ENCODE measurements around the gene WDR70.
"Not testable (repeated sequence)": the region's sequence is repeated elsewhere in the genome, so short reads cannot be mapped to it uniquely, and the experiment has no call there.

- not testable (repeated sequence) for TF ChIP-seq ZNF274 (IDR thresholded peaks at IDR 0.05; ENCODE audit: borderline replicate concordance, extremely low read depth, low read length); EZH2 (IDR thresholded peaks at IDR 0.05; ENCODE audit: low read depth, low read length, severe bottlenecking); RAD21 (IDR thresholded peaks at IDR 0.05 in 1 of 2, conservative IDR thresholded peaks at IDR 0.05 in 1 of 2; ENCODE audit: low read depth in 2 of 2, low read length in 2 of 2); EP300 (IDR thresholded peaks at IDR 0.05; ENCODE audit: borderline replicate concordance in 1 of 2, low read depth in 2 of 2, low read length in 2 of 2); POLR2A (IDR thresholded peaks at IDR 0.05; ENCODE audit: control extremely low read depth in 1 of 2, low read depth in 2 of 2, low read length in 2 of 2); EGR1 (IDR thresholded peaks at IDR 0.05; ENCODE audit: borderline replicate concordance, low read depth, low read length); TBP (IDR thresholded peaks at IDR 0.05; ENCODE audit: low read depth, low read length); CTCF (IDR thresholded peaks at IDR 0.05; ENCODE audit: control extremely low read depth in 1 of 3, insufficient read depth in 1 of 3, low read depth in 1 of 3, low read length in 3 of 3); SIRT6 (IDR thresholded peaks at IDR 0.05; ENCODE audit: low read length); GABPA (IDR thresholded peaks at IDR 0.05; ENCODE audit: borderline replicate concordance, insufficient read depth, low read length)
- TF ChIP-seq, protein P1, sequence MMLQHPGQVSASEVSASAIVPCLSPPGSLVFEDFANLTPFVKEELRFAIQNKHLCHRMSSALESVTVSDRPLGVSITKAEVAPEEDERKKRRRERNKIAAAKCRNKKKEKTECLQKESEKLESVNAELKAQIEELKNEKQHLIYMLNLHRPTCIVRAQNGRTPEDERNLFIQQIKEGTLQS (IDR thresholded peaks at IDR 0.05; ENCODE audit: insufficient read depth, low read depth, low read length), result not testable (repeated sequence)
Measured at GRCh38 chr5:37796435-37796834, 417.3 kb downstream of the WDR70 start.
